Erythroblast (primary cell): ENCODE results near the gene GFY.

Source experiments
- DNase-seq, 2 experiments: peaks; one replicate each; lab custom pipeline; 2025; lab: John Stamatoyannopoulos, UW
- GATA1 ChIP-seq: IDR thresholded peaks from 2 replicates; pipeline ENCODE4 v1.6.1; 2011; ENCODE audit warnings: low read depth, mild to moderate bottlenecking, control low read depth, low read length, moderate library complexity
- POLR2A ChIP-seq: IDR thresholded peaks from 2 replicates; pipeline ENCODE4 v1.6.1; 2011; ENCODE audit warnings: mild to moderate bottlenecking, low read length

Gene GFY

GRCh38 chr19:49428547-49429451 is 3.6 kb downstream of the GFY start:
- TF ChIP-seq POLR2A (no peak), GATA1 (no peak)
- no peak for DNase-seq

GRCh38 chr19:49430172-49430677 is 5.0 kb downstream of the GFY start:
- TF ChIP-seq POLR2A (no peak), GATA1 (no peak)
- DNase-seq = no peak

GRCh38 chr19:49430678-49431329 is 5.6 kb downstream of the GFY start:
- DNase-seq = no peak
- no peak for TF ChIP-seq POLR2A
- no peak for TF ChIP-seq GATA1

- TF ChIP-seq GATA1 = no peak
- no peak for TF ChIP-seq POLR2A
- DNase-seq = no peak
Observed at GRCh38 chr19:49431330-49431749, 6.2 kb downstream of the GFY start.

- DNase-seq = no peak
- TF ChIP-seq GATA1 = no peak
- TF ChIP-seq POLR2A = no peak
Observed at GRCh38 chr19:49432141-49433073, 7.2 kb downstream of the GFY start.

GRCh38 chr19:49433240-49433901 is 8.2 kb downstream of the GFY start:
- TF ChIP-seq POLR2A = no peak
- no peak for DNase-seq

- DNase-seq = no peak
- no peak for TF ChIP-seq POLR2A
- no peak for TF ChIP-seq GATA1
Observed at GRCh38 chr19:49434907-49435583, 9.9 kb downstream of the GFY start.

GRCh38 chr19:49435670-49436069 is 10.5 kb downstream of the GFY start:
- TF ChIP-seq POLR2A (no peak), GATA1 (no peak)
- no peak for DNase-seq

- TF ChIP-seq POLR2A (no peak), GATA1 (no peak)
- peak; percentile 71 to 79 for DNase-seq
Observed at GRCh38 chr19:49436381-49437017, 11.3 kb downstream of the GFY start.

GRCh38 chr19:49437231-49437630 is 12.0 kb downstream of the GFY start:
- DNase-seq = no peak
- TF ChIP-seq GATA1 = no peak
- no peak for TF ChIP-seq POLR2A

GRCh38 chr19:49438261-49438660 is 13.1 kb downstream of the GFY start:
- TF ChIP-seq GATA1 (no peak), POLR2A (no peak)
- no peak for DNase-seq

- DNase-seq = no peak
- TF ChIP-seq POLR2A (no peak), GATA1 (no peak)
Observed at GRCh38 chr19:49439836-49440235, 14.6 kb downstream of the GFY start.
